Endothelial cell of umbilical vein (primary cell): ENCODE measurements around the gene HHLA2. TPM values are rescaled to one million over a fixed set of nuclear protein-coding genes. Genes with fewer than 3 reads are reported as not detected.

Experiments
- BruUV-seq: library from RNA; stranded (reverse); fragments of 400-500 nt; replicated peaks from 2 replicates; lab custom pipeline; 2021; lab: Mats Ljungman, UMichigan
- CTCF ChIA-PET: fragments of 300-600, 350-600 bp; sonication (Branson Sonifier 250); formaldehyde crosslinking; loops from one replicate; lab custom pipeline; 2021; ENCODE audit warnings: antibody characterized with exemption, inconsistent platforms; lab: Charles Lee
- POLR2A ChIA-PET: fragments of 300-600, 350-600 bp; sonication (Branson Sonifier 250); formaldehyde crosslinking; loops from one replicate; lab custom pipeline; 2021; ENCODE audit warnings: antibody characterized with exemption, inconsistent platforms; lab: Charles Lee
- DNase-seq: peaks from one replicate; pipeline ENCODE4 v3.0.0-alpha.2; 2011; ENCODE audit warnings: low read depth, low spot score
- FAIRE-seq: peaks from 2 replicates; lab custom pipeline; 2011; peaks lifted over from hg19 to GRCh38; lab: Jason Lieb, UNC
- H2AFZ ChIP-seq: 2 replicates; pipeline ENCODE4 v1.6.0; 2012; ENCODE audit warnings: low read depth, low read length, control low read depth, inconsistent platforms
- H3K27ac ChIP-seq: 2 replicates; pipeline ENCODE4 v1.5.1; 2011; ENCODE audit warnings: low read depth, mild to moderate bottlenecking, control low read depth, low read length, moderate library complexity; ENCODE audit not compliant: insufficient read depth
- H3K27me3 ChIP-seq, 2 experiments: 2 replicates each; pipeline versions ENCODE4 v1.6.0 to v1.6.1; 2011; ENCODE audit warnings: low read length in 2 of 2, mixed read lengths in 1 of 2; ENCODE audit not compliant: control insufficient read depth in 2 of 2, insufficient read depth in 2 of 2
- H3K36me3 ChIP-seq, 2 experiments: 2 replicates in 1 of 2; 3 replicates in 1 of 2; pipeline ENCODE4 v1.5.1; 2011; ENCODE audit warnings: low read length in 2 of 2, mild to moderate bottlenecking in 1 of 2, moderate library complexity in 1 of 2; ENCODE audit not compliant: control insufficient read depth in 2 of 2, insufficient read depth in 2 of 2; ENCODE audit errors: extremely low read depth in 1 of 2
- H3K4me1 ChIP-seq: 3 replicates; pipeline ENCODE4 v1.5.1; 2011; ENCODE audit warnings: mild to moderate bottlenecking, low read length; ENCODE audit not compliant: control insufficient read depth, insufficient read depth; ENCODE audit errors: extremely low read depth
- H3K4me2 ChIP-seq: 2 replicates; pipeline ENCODE4 v1.6.1; 2011; ENCODE audit warnings: low read length, control low read depth, mixed read lengths; ENCODE audit not compliant: insufficient read depth
- H3K4me3 ChIP-seq, 3 experiments: fragments of 200-600 bp in 1 of 3; sonication (generic), shearing (Covaris generic) in 1 of 3; replicated peaks in 1 of 3; 2 replicates each; pipeline ENCODE4 v1.5.1; 2011 to 2016; ENCODE audit warnings: control low read depth in 3 of 3, low read length in 3 of 3, mild to moderate bottlenecking in 2 of 3, inconsistent platforms in 1 of 3, low read depth in 1 of 3, moderate library complexity in 1 of 3; ENCODE audit not compliant: insufficient read depth in 1 of 3
- H3K79me2 ChIP-seq: 2 replicates; pipeline ENCODE4 v1.6.0; 2012; ENCODE audit warnings: low read length, inconsistent platforms; ENCODE audit not compliant: control insufficient read depth, insufficient read depth
- H3K9ac ChIP-seq: replicated peaks from 2 replicates; pipeline ENCODE3; 2011; ENCODE audit warnings: low read length, control low read depth; ENCODE audit not compliant: insufficient read depth; ENCODE audit errors: extremely low read depth
- H3K9me1 ChIP-seq: replicated peaks from 3 replicates; pipeline ENCODE4 v1.6.0; 2011; ENCODE audit warnings: mild to moderate bottlenecking, low read length; ENCODE audit not compliant: control insufficient read depth, insufficient read depth; ENCODE audit errors: extremely low read depth
- H3K9me3 ChIP-seq: replicated peaks from 2 replicates; pipeline ENCODE4 v1.5.1; 2012; ENCODE audit warnings: low read length, inconsistent platforms; ENCODE audit not compliant: control insufficient read depth, insufficient read depth
- H4K20me1 ChIP-seq: replicated peaks from 2 replicates; pipeline ENCODE3; 2011; ENCODE audit warnings: mild to moderate bottlenecking, low read length; ENCODE audit not compliant: control insufficient read depth, insufficient read depth; ENCODE audit errors: extremely low read depth
- EZH2 ChIP-seq: IDR thresholded peaks from 2 replicates; pipeline ENCODE4 v1.6.1; 2012; ENCODE audit warnings: borderline replicate concordance, low read depth, mild to moderate bottlenecking, moderate library complexity, low read length, inconsistent platforms; ENCODE audit not compliant: severe bottlenecking
- FOS ChIP-seq: IDR thresholded peaks from 2 replicates; pipeline ENCODE4 v1.6.1; 2011; ENCODE audit warnings: mild to moderate bottlenecking, low read length, moderate library complexity, borderline replicate concordance; ENCODE audit not compliant: insufficient read depth
- GATA2 ChIP-seq: IDR thresholded peaks from 2 replicates; pipeline ENCODE4 v1.7.0; 2011; ENCODE audit warnings: low read depth, mild to moderate bottlenecking, moderate library complexity, mixed read lengths, low read length; ENCODE audit not compliant: insufficient read length, insufficient read depth
- JUN ChIP-seq: IDR thresholded peaks from 2 replicates; pipeline ENCODE4 v1.6.1; 2011; ENCODE audit warnings: borderline replicate concordance, low read depth; ENCODE audit not compliant: insufficient read length, insufficient read depth
- MYC ChIP-seq: IDR thresholded peaks from one replicate; pipeline ENCODE4 v1.6.1; 2011; ENCODE audit warnings: mild to moderate bottlenecking, low read depth, low read length
- POLR2A ChIP-seq: IDR thresholded peaks from 2 replicates; pipeline ENCODE4 v1.6.1; 2012; ENCODE audit warnings: low read depth, mild to moderate bottlenecking, control low read depth, low read length
- POLR2AphosphoS5 ChIP-seq: IDR thresholded peaks from 2 replicates; pipeline ENCODE4 v1.6.1; 2012; ENCODE audit warnings: low read depth, mild to moderate bottlenecking, control low read depth, low read length, moderate library complexity; ENCODE audit not compliant: insufficient read depth
- dilution Hi-C: fragments of 300-500 bp; cut with MboI; formaldehyde crosslinking; loops from one replicate; pipeline ENCODE4 v1.15.0; 2019; ENCODE audit warnings: low sequenced_read_pairs; ENCODE audit not compliant: extremely low pct_ligation_motif_present
- intact Hi-C: fragments of 100-400 bp; cut with micrococcal nuclease; formaldehyde crosslinking; loops from one replicate; pipeline ENCODE4 v1.10.0; 2022
- polyA plus RNA-seq, 4 experiments: library from polyadenylated mRNA; depleted of rRNA in 3 of 4; stranded (reverse) in 3 of 4; unstranded in 1 of 4; fragments of >200 nt; gene quantifications; 2 replicates each; pipeline versions ENCODE4 v1.2.1 to v1.2.3, GENCODE V29; 2011 to 2012; ENCODE audit warnings: missing spikeins in 1 of 4
- total RNA-seq: library from RNA; stranded (reverse); gene quantifications from 2 replicates; pipeline ENCODE4 v1.2.3, GENCODE V29; 2021
- TF ChIP-seq, protein P1 (sequence below): IDR thresholded peaks from 2 replicates; pipeline ENCODE4 v1.6.1; 2011; ENCODE audit not compliant: insufficient read depth, insufficient read length
- TF ChIP-seq, protein P2 (sequence below), 2 donors: IDR thresholded peaks; 1 replicate in 1 of 2; 2 replicates in 1 of 2; pipeline ENCODE4 v1.5.1; 2011; ENCODE audit warnings: low read length in 2 of 2, mild to moderate bottlenecking in 2 of 2, moderate library complexity in 2 of 2, control low read depth in 1 of 2, inconsistent platforms in 1 of 2, low read depth in 1 of 2; ENCODE audit not compliant: insufficient read depth in 1 of 2; ENCODE audit errors: extremely low read depth in 1 of 2

The HHLA2 gene
- total and polyA plus RNA-seq, 2 donors (not counting 3 experiments of a cell fraction or from before 2014, with no cell fraction given), result not detected

DNA sequence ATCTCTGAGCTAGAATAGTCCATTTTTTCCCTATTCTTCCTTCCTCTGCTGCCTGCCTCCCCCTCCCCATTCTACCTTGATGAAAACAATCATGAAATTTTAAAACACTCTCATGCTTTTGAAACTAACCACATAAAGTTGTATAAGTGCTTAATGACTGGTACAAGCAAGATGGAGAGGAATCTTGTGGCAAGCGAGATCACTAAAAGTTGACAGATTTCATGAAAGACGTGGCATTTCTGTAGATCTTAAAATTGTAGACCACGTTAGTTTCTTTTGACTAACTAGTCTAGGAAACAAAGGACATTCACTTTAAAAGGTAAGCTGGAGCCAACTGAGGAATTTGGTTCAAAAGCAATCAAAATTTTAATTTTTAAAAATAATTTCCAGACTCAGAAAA, 35.4 kb downstream of the HHLA2 start:
- CTCF ChIA-PET, result no interaction called here
- intact Hi-C loops, result no loop called here
- no TSS peak for BruUV-seq

DNA sequence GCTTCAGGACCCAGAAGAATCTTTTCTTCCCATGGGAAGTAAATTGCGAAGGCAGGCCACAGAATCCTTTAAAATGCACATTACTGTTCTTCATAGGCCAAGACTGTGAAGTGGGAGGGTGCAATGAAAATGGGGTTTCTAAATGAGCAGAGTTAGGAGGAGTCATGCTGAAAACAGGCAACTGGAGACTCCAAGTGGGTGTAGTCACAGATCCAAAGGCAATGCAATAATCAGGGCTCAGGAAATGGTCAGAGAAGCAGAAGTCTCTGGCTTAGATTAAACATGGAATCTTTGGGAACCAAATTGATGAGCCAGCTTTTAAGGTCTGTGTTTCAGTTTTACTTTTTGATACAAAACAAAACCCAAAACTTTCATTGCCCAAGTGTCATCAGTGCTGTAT, 37.6 kb downstream of the HHLA2 start:
- Histone ChIP-seq H3K79me2 (no peaks in the 10 kb centered on the region), H3K9ac (no peak overlapping the region), H3K4me2 (no peak overlapping the region), H3K27ac (no peak overlapping the region), H3K4me1 (no peaks in the 10 kb centered on the region), H4K20me1 (no peaks in the 10 kb centered on the region), H3K9me1 (no peaks in the 10 kb centered on the region), H2AFZ (no peak overlapping the region), H3K4me3 (no peak overlapping the region), H3K27me3 (no peaks in the 10 kb centered on the region), H3K36me3 (no peaks in the 10 kb centered on the region), H3K9me3 (no peaks in the 10 kb centered on the region)
- dilution Hi-C loops (no loop called here), intact Hi-C loops (no loop called here)
- ChIA-PET CTCF (interaction anchor here (0.7 to 0.9 kb wide), 2 partner anchors 19 to 143 kb away, joined by 3 read pairs; no protein-coding TSS in a partner anchor), POLR2A (no interaction called here)
- TF ChIP-seq FOS, result no peak
- no peak for TF ChIP-seq MYC
- TF ChIP-seq JUN, result no peak
- TF ChIP-seq EZH2, result no peak
- TF ChIP-seq GATA2, result no peak
- no peak for TF ChIP-seq POLR2AphosphoS5
- TF ChIP-seq POLR2A, result no peak
- TF ChIP-seq, protein P1, sequence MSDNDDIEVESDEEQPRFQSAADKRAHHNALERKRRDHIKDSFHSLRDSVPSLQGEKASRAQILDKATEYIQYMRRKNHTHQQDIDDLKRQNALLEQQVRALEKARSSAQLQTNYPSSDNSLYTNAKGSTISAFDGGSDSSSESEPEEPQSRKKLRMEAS, result no peak
- TF ChIP-seq, protein P2, sequence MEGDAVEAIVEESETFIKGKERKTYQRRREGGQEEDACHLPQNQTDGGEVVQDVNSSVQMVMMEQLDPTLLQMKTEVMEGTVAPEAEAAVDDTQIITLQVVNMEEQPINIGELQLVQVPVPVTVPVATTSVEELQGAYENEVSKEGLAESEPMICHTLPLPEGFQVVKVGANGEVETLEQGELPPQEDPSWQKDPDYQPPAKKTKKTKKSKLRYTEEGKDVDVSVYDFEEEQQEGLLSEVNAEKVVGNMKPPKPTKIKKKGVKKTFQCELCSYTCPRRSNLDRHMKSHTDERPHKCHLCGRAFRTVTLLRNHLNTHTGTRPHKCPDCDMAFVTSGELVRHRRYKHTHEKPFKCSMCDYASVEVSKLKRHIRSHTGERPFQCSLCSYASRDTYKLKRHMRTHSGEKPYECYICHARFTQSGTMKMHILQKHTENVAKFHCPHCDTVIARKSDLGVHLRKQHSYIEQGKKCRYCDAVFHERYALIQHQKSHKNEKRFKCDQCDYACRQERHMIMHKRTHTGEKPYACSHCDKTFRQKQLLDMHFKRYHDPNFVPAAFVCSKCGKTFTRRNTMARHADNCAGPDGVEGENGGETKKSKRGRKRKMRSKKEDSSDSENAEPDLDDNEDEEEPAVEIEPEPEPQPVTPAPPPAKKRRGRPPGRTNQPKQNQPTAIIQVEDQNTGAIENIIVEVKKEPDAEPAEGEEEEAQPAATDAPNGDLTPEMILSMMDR (IDR thresholded peaks at IDR 0.05; ENCODE audit: extremely low read depth in 1 of 2, insufficient read depth in 1 of 2, low read depth in 1 of 2, low read length in 2 of 2), result no peak
- no TSS peak for BruUV-seq
- DNase-seq (no peak), FAIRE-seq (no peak)

More for the DNA sequence above, 35.4 kb downstream of the HHLA2 start:
- Histone ChIP-seq H3K4me2 (no peak overlapping the region), H3K9me1 (no peaks in the 10 kb centered on the region), H2AFZ (no peak overlapping the region), H3K79me2 (no peaks in the 10 kb centered on the region), H3K9me3 (no peaks in the 10 kb centered on the region), H3K9ac (no peak overlapping the region), H3K4me1 (no peaks in the 10 kb centered on the region), H3K27me3 (no peaks in the 10 kb centered on the region), H3K36me3 (no peaks in the 10 kb centered on the region), H3K4me3 (no peak overlapping the region), H4K20me1 (no peaks in the 10 kb centered on the region), H3K27ac (no peak overlapping the region)
- DNase-seq (no peak), FAIRE-seq (no peak)
- TF ChIP-seq GATA2 (no peak), POLR2AphosphoS5 (no peak), POLR2A (no peak), JUN (no peak), FOS (no peak)
- TF ChIP-seq, protein P1, result no peak
- dilution Hi-C loops, result no loop called here
- POLR2A ChIA-PET, result no interaction called here
